Nephron (organoid): Measurements from ENCODE around the gene CENPVL3.

Experiments used
- H3K27ac Mint-ChIP-seq, 3 experiments: 2 replicates each; pipeline ENCODE4 v1.8.0; 2020; ENCODE audit warnings: mixed read lengths in 3 of 3, mild to moderate bottlenecking in 2 of 3, moderate library complexity in 1 of 3
- H3K27me3 Mint-ChIP-seq: 2 replicates; pipeline ENCODE4 v1.8.0; 2021; ENCODE audit warnings: low read depth, mild to moderate bottlenecking, moderate library complexity, mixed read lengths
- H3K36me3 Mint-ChIP-seq: 2 replicates; pipeline ENCODE4 v1.8.0; 2020; ENCODE audit warnings: low read depth, mixed read lengths
- H3K4me1 Mint-ChIP-seq: 2 replicates; pipeline ENCODE4 v1.8.0; 2020; ENCODE audit warnings: mixed read lengths
- H3K4me3 Mint-ChIP-seq, 3 experiments: 2 replicates each; pipeline ENCODE4 v1.8.0; 2020; ENCODE audit warnings: mild to moderate bottlenecking in 3 of 3, mixed read lengths in 3 of 3, moderate library complexity in 2 of 3
- H3K9me3 Mint-ChIP-seq: 2 replicates; pipeline ENCODE4 v1.8.0; 2020; ENCODE audit warnings: mixed read lengths
- TF ChIP-seq, protein P1 (sequence below), 3 experiments: fragments of 200-600 bp; sonication (generic); IDR thresholded peaks; one replicate each; pipeline ENCODE4 v1.5.0; 2021; ENCODE audit warnings: antibody characterized with exemption in 3 of 3; ENCODE audit not compliant: unreplicated experiment in 3 of 3

Gene CENPVL3

DNA sequence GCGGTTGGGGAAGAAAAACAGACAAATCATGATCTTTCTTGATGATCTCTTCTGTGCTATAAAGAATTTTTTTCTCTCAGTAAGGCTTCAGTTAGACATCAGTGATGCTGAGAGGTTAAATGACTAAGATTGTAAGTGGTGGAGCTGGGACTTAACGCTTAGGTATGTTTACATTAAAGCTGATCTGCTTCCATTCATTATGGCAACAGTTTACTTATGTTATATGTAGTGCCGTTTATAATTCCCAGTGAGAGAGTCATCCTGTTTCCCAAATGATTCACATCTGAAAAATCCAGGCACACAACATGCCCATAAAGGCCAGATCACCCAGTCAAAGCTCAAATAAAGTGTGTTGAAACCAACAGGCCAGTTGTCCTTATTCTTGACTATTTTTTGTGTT is 50.1 kb downstream of the CENPVL3 start:
- Mint-ChIP-seq H3K4me3 (no peak overlapping the region), H3K36me3 (no peaks in the 10 kb centered on the region), H3K27ac (no peak overlapping the region), H3K9me3 (no peaks in the 10 kb centered on the region), H3K27me3 (no peaks in the 10 kb centered on the region), H3K4me1 (peaks cover 4% of the 10 kb centered on the region)
- TF ChIP-seq, protein P1, sequence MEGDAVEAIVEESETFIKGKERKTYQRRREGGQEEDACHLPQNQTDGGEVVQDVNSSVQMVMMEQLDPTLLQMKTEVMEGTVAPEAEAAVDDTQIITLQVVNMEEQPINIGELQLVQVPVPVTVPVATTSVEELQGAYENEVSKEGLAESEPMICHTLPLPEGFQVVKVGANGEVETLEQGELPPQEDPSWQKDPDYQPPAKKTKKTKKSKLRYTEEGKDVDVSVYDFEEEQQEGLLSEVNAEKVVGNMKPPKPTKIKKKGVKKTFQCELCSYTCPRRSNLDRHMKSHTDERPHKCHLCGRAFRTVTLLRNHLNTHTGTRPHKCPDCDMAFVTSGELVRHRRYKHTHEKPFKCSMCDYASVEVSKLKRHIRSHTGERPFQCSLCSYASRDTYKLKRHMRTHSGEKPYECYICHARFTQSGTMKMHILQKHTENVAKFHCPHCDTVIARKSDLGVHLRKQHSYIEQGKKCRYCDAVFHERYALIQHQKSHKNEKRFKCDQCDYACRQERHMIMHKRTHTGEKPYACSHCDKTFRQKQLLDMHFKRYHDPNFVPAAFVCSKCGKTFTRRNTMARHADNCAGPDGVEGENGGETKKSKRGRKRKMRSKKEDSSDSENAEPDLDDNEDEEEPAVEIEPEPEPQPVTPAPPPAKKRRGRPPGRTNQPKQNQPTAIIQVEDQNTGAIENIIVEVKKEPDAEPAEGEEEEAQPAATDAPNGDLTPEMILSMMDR (IDR thresholded peaks at IDR 0.05; ENCODE audit: unreplicated experiment in 3 of 3), result no peak
